ENCODE results near the gene MYEOV. TPM values are rescaled to one million over a fixed set of nuclear protein-coding genes. Genes with fewer than 3 reads are reported as not detected.

Gene MYEOV
- total RNA-seq, 1 donor from 2014 or later, result not detected

DNA sequence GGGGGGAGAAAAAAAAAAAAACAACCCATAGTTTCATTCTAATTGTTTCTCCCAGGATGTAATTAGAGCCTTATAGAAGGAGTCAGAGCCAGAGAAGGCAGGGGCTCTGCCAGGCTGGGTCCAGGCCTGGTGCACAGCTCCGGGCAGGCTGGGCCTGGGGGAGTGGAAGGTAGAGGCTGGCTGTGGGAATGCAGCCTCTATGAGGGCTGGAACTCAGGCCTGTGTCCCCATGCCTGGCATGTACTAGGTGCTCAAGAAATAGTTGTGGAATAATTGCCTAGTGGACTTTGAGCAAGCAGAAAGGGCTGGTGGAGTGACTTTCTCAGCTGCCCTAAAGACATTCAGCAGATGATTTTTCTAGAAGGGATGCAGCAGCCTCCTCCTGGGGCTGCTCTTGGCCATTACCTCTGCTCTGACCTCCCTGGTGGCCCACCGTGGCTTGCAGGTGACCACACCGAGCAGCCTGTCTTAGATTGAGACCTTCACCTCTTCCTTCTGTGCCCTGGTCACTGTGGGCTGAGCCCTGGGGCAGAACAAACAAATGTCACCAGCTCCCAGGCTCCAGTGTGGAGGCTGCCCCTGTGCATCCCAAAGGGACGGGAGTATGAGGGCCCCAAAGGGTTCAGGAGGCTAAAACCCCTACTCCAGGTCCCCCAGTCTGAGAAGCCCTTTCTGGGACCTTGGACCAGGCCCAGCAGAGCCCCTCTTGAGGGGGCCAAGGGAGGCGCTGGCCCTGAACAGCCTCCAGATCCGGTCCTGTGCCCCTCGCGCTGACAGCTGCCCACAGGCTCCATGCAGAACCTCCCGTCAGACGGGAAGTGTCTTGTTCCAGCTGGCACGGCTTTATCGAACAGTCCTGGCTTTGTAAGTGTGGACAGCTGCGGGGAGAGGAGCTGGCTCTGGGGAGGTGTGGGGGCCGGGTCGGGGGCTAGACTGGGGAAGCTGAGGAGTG is 18.8 kb downstream of the MYEOV start:
- intact Hi-C loops (cut with micrococcal nuclease), result no loop called here

DNA sequence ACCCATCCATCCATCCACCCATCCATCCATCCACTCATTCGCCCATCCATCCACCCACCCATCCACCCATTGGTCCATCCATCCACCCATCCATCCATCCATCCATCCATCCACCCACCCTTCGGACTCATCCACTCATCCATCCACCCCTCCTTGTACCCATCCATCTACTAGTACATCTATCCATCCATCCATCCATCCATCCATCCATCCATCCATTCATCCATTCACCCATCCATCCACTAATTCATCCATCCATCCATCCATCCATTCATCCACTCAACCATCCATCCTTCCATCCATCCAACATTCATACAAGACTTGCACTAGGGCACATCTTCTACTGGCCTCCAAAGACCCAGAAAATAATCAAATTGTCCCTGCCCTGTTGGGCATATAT is 20.0 kb downstream of the MYEOV start:
- intact Hi-C loops (cut with micrococcal nuclease), result no loop called here

GRCh38 chr11:69314555-69314954 is 20.6 kb downstream of the MYEOV start:
- intact Hi-C loops (cut with micrococcal nuclease), result no loop called here

- intact Hi-C loops (cut with micrococcal nuclease), result no loop called here
Observed at GRCh38 chr11:69316956-69317355, 23.0 kb downstream of the MYEOV start.

DNA sequence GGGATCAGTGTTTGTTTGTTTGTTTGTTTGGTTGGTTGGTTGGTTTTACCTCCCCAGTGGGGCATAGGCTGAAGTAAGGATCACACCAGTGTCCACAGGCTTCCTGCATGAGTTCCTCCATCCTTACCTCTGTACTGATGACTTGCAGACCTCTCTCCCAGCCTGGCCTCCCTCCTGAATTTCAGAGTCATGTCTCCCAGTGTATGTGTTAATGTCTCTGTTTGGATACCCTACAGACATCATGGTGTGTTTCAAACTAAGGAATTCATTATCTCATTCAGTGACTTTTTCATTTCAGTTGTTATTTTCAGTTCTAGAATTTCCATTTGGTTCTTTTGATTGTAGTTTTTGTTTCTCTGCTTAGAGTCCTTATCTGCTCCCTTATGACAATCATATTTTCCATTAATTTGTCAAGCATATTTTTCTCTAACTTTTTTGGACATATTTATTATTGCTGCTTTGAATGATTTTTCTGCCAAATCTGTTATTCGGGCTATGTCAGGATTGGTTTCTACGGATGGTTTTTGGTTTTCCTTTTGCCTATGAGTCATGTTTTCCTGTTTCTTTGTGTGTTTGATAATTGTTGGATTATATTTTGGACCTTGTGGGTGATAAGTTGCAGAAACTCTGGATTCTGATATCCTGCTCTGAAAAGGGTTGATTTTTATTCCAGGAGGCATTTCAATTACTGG is 23.6 kb downstream of the MYEOV start:
- intact Hi-C loops (cut with micrococcal nuclease), result no loop called here

- intact Hi-C loops (cut with micrococcal nuclease), result no loop called here
Observed at GRCh38 chr11:69318093-69318420, 24.1 kb downstream of the MYEOV start.

DNA sequence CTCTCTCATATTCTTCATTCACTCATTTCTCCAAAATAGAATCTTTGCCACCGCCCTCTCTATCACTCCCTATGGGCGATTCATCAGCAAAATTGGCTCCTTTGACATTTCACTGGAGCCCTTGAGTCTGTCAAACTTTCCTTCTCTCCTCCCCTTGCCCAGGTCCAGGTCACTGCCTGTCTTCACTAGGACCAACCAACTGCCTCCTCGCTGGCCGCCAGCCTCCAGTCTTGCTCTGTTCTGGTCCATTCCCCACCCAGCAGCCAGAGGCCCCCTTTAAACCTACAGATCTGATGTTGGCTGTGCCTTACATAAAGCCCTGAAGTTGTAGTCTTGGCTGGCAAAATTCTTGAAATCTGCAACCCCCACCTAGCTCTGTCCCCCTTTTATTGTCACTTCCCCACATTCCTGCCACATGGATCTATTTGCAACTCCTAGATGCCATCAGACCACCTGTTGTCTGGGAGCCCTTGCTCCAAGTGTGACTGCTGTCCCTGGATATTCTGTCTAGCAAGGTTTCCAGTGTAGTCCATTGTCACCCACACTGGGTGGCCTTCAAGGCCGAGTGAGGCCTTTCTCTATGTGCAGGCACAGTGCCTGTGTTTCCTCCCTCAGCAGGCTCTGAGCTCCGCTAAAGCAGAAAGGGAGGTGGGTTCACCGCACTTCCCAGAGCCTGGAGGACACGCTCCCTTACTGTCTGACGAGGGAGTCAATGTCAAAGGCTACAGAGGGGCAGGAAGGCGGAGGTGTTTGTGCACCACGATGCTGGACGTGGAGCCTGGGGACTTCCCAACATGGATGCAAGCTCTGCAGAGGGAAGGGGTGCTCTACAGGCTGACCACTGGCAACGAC is 25.5 kb downstream of the MYEOV start:
- intact Hi-C loops (cut with micrococcal nuclease), result no loop called here

- intact Hi-C loops (cut with micrococcal nuclease), result no loop called here
Observed at GRCh38 chr11:69320326-69320725, 26.4 kb downstream of the MYEOV start.

- intact Hi-C loops (cut with micrococcal nuclease), result no loop called here
Observed at GRCh38 chr11:69320756-69321741, 27.1 kb downstream of the MYEOV start.

DNA sequence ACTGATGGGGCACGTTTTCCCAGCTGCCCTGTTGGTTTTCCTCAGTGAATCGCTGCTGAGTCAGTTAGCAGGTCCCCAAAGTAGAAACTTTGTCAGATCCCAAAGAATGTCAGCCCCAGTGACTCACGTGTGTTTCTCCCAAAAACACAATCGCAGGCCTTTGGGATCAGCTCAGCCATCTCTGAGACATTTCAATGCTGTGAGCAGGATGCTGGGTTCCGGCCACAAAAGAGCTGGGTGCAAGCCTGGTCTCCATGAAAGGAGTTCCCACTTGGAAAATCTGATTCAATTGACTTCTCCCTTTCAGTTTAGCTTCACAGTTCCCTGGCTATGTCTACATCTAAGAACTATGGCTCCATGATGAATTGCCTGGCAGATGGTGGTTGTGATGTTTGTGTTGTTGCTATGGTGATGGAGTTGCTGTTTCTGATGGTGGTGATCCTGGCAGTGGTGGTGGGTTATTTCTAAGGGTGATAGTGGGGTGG is 28.0 kb downstream of the MYEOV start:
- intact Hi-C loops (cut with micrococcal nuclease), result no loop called here

DNA sequence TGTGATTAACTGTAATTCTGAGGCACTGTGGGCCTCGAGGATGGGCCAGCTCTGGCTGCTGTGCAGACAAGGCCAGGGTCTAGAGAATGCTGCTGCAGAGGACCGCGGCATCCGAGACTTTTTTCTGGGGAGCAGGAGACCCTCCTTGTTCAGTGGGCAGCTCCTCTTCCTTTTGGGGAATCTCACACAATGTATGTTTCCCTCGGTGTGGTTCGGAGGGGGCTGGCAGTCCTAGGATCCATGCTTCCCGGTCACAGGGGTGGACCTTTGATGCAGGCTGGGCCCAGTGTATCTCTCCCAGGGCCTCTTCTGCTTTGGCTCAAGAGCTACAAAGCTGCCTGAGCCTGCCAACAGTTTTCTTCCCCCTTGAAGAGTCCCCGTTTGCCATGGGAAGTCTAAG is 31.5 kb downstream of the MYEOV start:
- intact Hi-C loops (cut with micrococcal nuclease), result no loop called here

GRCh38 chr11:69326622-69327219 is 32.8 kb downstream of the MYEOV start:
- intact Hi-C loops (cut with micrococcal nuclease), result no loop called here

GRCh38 chr11:69327741-69328191 is 33.8 kb downstream of the MYEOV start:
- intact Hi-C loops (cut with micrococcal nuclease), result no loop called here

GRCh38 chr11:69328231-69328630 is 34.3 kb downstream of the MYEOV start:
- intact Hi-C loops (cut with micrococcal nuclease), result no loop called here

GRCh38 chr11:69329581-69329980 is 35.6 kb downstream of the MYEOV start:
- intact Hi-C loops (cut with micrococcal nuclease), result no loop called here

DNA sequence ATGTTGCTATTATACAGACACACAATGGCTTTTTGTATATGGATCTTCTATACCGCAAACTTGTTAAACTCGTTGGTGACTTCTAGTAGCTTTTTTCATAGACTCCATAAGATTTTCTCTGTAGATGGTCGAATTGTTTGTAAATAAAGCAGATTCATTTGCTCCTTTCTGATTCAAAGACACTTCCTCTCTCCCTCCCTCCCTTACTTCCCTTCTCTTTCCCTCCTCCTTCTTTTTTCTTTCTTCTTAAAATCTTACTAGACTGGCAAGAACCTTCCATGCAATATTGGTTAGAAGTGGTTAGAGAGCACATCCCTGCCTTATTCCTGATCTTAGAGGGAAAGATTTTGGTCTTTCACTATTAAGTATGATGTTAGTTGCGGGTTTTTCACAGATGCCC is 36.4 kb downstream of the MYEOV start:
- intact Hi-C loops (cut with micrococcal nuclease), result no loop called here

DNA sequence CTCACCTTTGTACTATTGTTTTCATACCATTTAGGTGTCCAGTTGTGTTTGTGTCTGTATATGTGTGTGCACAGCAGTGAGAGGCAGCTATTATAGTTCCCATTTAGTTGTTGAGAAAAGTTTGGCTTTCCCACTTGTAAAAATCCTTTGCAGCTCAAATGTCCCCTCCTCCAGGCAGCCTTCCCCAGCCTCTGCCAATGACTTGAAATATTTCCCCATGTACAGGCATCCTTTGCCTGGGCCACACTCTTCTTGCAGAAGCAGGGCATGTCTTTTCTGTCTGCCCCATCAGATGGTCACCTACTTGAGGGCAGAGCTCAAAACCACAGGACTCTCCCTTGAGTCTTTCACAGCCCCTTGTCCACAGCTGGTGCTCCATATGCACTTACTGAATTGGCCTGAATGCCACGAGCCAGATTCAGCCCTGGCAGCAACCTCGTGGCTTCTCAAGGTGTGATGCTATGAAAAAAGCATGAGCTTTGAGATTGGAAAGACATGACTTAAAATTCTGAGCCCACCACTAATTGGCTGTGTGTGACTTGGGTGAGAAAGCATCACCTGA is 39.3 kb downstream of the MYEOV start:
- intact Hi-C loops (cut with micrococcal nuclease), result no loop called here

DNA sequence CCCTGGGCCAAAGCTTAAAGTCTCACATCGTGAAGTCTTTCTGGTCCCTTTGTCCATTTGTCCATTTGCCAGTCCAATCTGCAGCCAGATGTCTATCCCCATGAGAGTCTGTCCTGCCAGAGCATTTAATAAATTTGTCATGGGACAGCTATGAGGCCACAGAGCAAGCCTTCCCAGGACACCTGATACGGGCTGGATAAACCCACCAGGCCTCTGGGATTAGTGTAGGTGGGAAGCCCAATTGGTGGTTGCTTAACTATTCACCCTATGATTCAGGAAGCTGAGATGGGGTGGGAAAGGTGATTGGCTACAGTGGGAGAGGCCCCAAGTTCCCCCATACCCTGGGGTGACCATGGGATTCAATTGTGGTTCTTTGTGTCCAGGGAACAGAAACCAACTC is 39.9 kb downstream of the MYEOV start:
- intact Hi-C loops (cut with micrococcal nuclease), result no loop called here

DNA sequence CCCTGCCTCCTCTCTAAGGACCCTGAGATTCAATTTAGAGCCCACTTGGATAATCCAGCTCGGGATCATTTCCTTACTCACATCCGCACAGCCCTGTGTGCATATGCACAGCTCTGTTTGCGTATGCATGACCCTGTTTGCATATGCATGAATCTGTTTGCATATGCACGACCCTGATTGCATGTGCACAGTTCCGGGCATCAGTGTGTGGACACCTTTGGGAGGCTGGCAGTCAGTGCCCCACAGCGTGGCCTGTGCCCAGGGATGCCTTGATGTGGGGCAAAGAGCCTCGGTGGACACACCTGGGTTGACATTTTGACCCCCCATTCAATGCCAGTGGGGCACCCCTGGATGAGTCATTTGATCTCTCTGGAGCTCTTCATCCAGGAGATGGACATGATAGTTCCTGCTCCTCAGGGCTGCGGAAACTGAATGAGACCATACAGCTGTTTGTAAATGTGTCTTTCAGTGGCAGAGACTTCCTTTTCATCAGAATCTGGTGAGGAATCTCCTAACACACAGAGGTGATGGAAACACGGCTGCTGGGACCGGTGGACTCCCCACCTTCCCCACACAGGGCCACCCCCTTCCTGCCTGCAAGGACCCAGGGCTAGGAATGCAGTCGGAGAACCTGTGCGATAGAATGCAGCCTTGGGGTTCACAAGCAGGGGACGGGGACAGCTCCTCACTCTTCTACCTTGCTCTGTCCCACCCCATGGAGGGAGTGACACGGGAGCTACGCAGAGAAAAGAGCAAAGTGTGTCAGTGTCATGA is 41.2 kb downstream of the MYEOV start:
- intact Hi-C loops (cut with micrococcal nuclease), result no loop called here
